T-helper 2 cell treated with Interferon-gamma antibody and Interleukin-4, amounts not matched to agents 100 ng/mL and 5 ng/mL, for 36 hours (primary cell): Measurements from ENCODE around the gene FHOD1. TPM values are rescaled to one million over a fixed set of nuclear protein-coding genes. Genes with fewer than 3 reads are reported as not detected.

Experiments
- intact Hi-C: fragments of 100-400 bp; cut with micrococcal nuclease; formaldehyde crosslinking; loops from one replicate; pipeline ENCODE4 v1.15.1; 2023
- total RNA-seq: library from RNA; stranded (reverse); gene quantifications from 2 replicates; pipeline ENCODE4 v1.2.3, GENCODE V29; 2022

FHOD1 gene
- total RNA-seq, 1 donor from 2014 or later: 60.3 TPM

- intact Hi-C loops: no loop called here
Observed at GRCh38 chr16:67196881-67197280, 50.4 kb downstream of the FHOD1 start.

GRCh38 chr16:67195676-67196075, 51.6 kb downstream of the FHOD1 start:
- intact Hi-C loops: no loop called here

- intact Hi-C loops: no loop called here
Observed at GRCh38 chr16:67194260-67194659, 53.0 kb downstream of the FHOD1 start.

GRCh38 chr16:67193536-67193935, 53.7 kb downstream of the FHOD1 start:
- intact Hi-C loops: loop anchor here (2.0 kb wide), 1 partner anchor 33 kb away; the partner anchor contains the start of gene TMEM208

GRCh38 chr16:67192781-67193361, 54.4 kb downstream of the FHOD1 start:
- intact Hi-C loops: loop anchor here (1.0 to 2.0 kb wide), 2 partner anchors 34 to 51 kb away; partner anchors contain the start of gene TMEM208

GRCh38 chr16:67191995-67192681, 55.1 kb downstream of the FHOD1 start, which contains the start of gene E2F4:
TSS of gene E2F4 (plus strand) at chr16:67192155. CDS start at chr16:67192228, 73 bp downstream.
- intact Hi-C loops: loop anchor here (1.0 to 2.0 kb wide), 2 partner anchors 35 to 52 kb away; partner anchors contain the start of gene TMEM208

- intact Hi-C loops: no loop called here
Observed at GRCh38 chr16:67191411-67191994, 55.8 kb downstream of the FHOD1 start.

GRCh38 chr16:67190448-67191399, 56.6 kb downstream of the FHOD1 start:
- intact Hi-C loops: no loop called here

- intact Hi-C loops: no loop called here
Observed at GRCh38 chr16:67190041-67190440, 57.2 kb downstream of the FHOD1 start, which contains the start of gene EXOC3L1. TSS of gene EXOC3L1 (minus strand) at chr16:67190136. CDS start at chr16:67189676, 460 bp downstream.

GRCh38 chr16:67188798-67189197, 58.5 kb downstream of the FHOD1 start:
- intact Hi-C loops: no loop called here

GRCh38 chr16:67188323-67188722, 59.0 kb downstream of the FHOD1 start:
- intact Hi-C loops: no loop called here

GRCh38 chr16:67187175-67187890, 59.9 kb downstream of the FHOD1 start:
- intact Hi-C loops: no loop called here

- intact Hi-C loops: no loop called here
Observed at GRCh38 chr16:67186550-67186950, 60.7 kb downstream of the FHOD1 start.

- intact Hi-C loops: loop anchor here (1.0 to 2.0 kb wide), 6 partner anchors 41 to 239 kb away; partner anchors contain the start of genes FHOD1 and TMEM208
Observed at GRCh38 chr16:67185651-67186134, 61.6 kb downstream of the FHOD1 start.

GRCh38 chr16:67184995-67185650, 62.2 kb downstream of the FHOD1 start:
- intact Hi-C loops: loop anchor here (1.0 to 2.0 kb wide), 6 partner anchors 42 to 238 kb away; partner anchors contain the start of genes FHOD1 and TMEM208

GRCh38 chr16:67184453-67184994, 62.8 kb downstream of the FHOD1 start:
- intact Hi-C loops: loop anchor here (2.0 kb wide), 3 partner anchors 42 to 238 kb away; partner anchors contain the start of genes FHOD1 and TMEM208

GRCh38 chr16:67183627-67184452, 63.4 kb downstream of the FHOD1 start, which contains the start of gene MATCAP1:
TSS of gene MATCAP1 (minus strand) at chr16:67183963. CDS start at chr16:67180610, 3,353 bp downstream.
- intact Hi-C loops: loop anchor here (1.0 to 2.0 kb wide), 4 partner anchors 24 to 237 kb away; partner anchors contain the start of genes FHOD1 and TMEM208

- intact Hi-C loops: loop anchor here (1.0 kb wide), 1 partner anchor 23 kb away; no protein-coding TSS in a partner anchor
Observed at GRCh38 chr16:67183284-67183626, 64.0 kb downstream of the FHOD1 start.
